HEK293 (cell line): Measurements from ENCODE around the gene STIL.

Experiments
- CTCF ChIA-PET: fragments of 350-600 bp; formaldehyde crosslinking; extraction: SDS; loops from one replicate; lab custom pipeline; 2021; ENCODE audit warnings: antibody characterized with exemption; lab: Yijun Ruan, JAX
- POLR2A ChIA-PET: fragments of 300-600 bp; formaldehyde crosslinking; extraction: SDS; loops from one replicate; lab custom pipeline; 2020; ENCODE audit warnings: antibody characterized with exemption, inconsistent platforms; lab: Yijun Ruan, JAX
- H3K27ac ChIP-seq: fragments of 200-500 bp; sonication (Bioruptor generic); 2 replicates; pipeline ENCODE4 v1.5.1; 2014; ENCODE audit warnings: low read depth, low read length, control low read depth, inconsistent platforms; ENCODE audit errors: extremely low read depth
- H3K36me3 ChIP-seq, 2 experiments: fragments of 200-500 bp in 1 of 2; sonication (Bioruptor generic) in 1 of 2; 1 replicate in 1 of 2; 2 replicates in 1 of 2; pipeline ENCODE4 v1.5.1; 2014 to 2017; ENCODE audit warnings: inconsistent platforms in 2 of 2, low read length in 2 of 2; ENCODE audit not compliant: control insufficient read depth in 2 of 2, insufficient read depth in 1 of 2
- H3K4me1 ChIP-seq: fragments of 200-500 bp; sonication (Bioruptor generic); 2 replicates; pipeline ENCODE4 v1.5.1; 2014; ENCODE audit warnings: mild to moderate bottlenecking, low read length, inconsistent platforms; ENCODE audit not compliant: control insufficient read depth, insufficient read depth
- H3K4me3 ChIP-seq: 2 replicates; pipeline ENCODE4 v1.5.1; 2011; ENCODE audit warnings: low read depth, mild to moderate bottlenecking, control low read depth, low read length, moderate library complexity
- H3K9me3 ChIP-seq: fragments of 200-500 bp; sonication (Bioruptor generic); 2 replicates; pipeline ENCODE4 v1.5.1; 2014; ENCODE audit warnings: low read depth, low read length, inconsistent platforms; ENCODE audit not compliant: control insufficient read depth, insufficient read depth
- KLF9 ChIP-seq: fragments of 450-650 bp; formaldehyde crosslinking; IDR thresholded peaks from 2 replicates; pipeline ENCODE4 v1.5.1; 2016; ENCODE audit warnings: missing biosample characterization, missing genetic modification characterization, low read depth
- PRDM10 ChIP-seq: fragments of 450-650 bp; formaldehyde crosslinking; IDR thresholded peaks from 2 replicates; pipeline ENCODE4 v1.5.1; 2016; ENCODE audit warnings: missing biosample characterization, missing genetic modification characterization
- RBAK ChIP-seq: fragments of 450-650 bp; formaldehyde crosslinking; IDR thresholded peaks from 2 replicates; pipeline ENCODE4 v1.5.1; 2016; ENCODE audit warnings: missing biosample characterization, missing genetic modification characterization
- REST ChIP-seq: fragments of 450-650 bp; formaldehyde crosslinking; IDR thresholded peaks from 2 replicates; pipeline ENCODE4 v1.5.1; 2016; ENCODE audit warnings: missing biosample characterization, missing genetic modification characterization
- SALL2 ChIP-seq: fragments of 450-650 bp; formaldehyde crosslinking; IDR thresholded peaks from 2 replicates; pipeline ENCODE4 v1.5.0; 2017; ENCODE audit warnings: missing biosample characterization, mild to moderate bottlenecking, missing genetic modification characterization, borderline replicate concordance
- SCRT1 ChIP-seq: fragments of 450-650 bp; formaldehyde crosslinking; IDR thresholded peaks from 2 replicates; pipeline ENCODE4 v1.5.1; 2016; ENCODE audit warnings: missing biosample characterization, missing genetic modification characterization, borderline replicate concordance
- YY2 ChIP-seq: fragments of 450-650 bp; formaldehyde crosslinking; IDR thresholded peaks from 2 replicates; pipeline ENCODE4 v1.5.1; 2016; ENCODE audit warnings: missing biosample characterization, missing genetic modification characterization
- ZNF146 ChIP-seq: fragments of 450-650 bp; formaldehyde crosslinking; IDR thresholded peaks from 2 replicates; pipeline ENCODE4 v1.5.1; 2016; ENCODE audit warnings: missing biosample characterization, missing genetic modification characterization
- ZNF157 ChIP-seq: fragments of 450-650 bp; formaldehyde crosslinking; IDR thresholded peaks from 2 replicates; pipeline ENCODE4 v1.5.1; 2016; ENCODE audit warnings: missing biosample characterization, missing genetic modification characterization
- ZNF2 ChIP-seq: fragments of 450-650 bp; formaldehyde crosslinking; IDR thresholded peaks from 2 replicates; pipeline ENCODE4 v1.5.1; 2016; ENCODE audit warnings: missing biosample characterization, missing genetic modification characterization
- ZNF221 ChIP-seq: fragments of 450-650 bp; formaldehyde crosslinking; IDR thresholded peaks from 2 replicates; pipeline ENCODE4 v1.5.1; 2017; ENCODE audit warnings: missing biosample characterization, missing genetic modification characterization, borderline replicate concordance
- ZNF239 ChIP-seq: fragments of 450-650 bp; formaldehyde crosslinking; IDR thresholded peaks from 2 replicates; pipeline ENCODE4 v1.5.1; 2016; ENCODE audit warnings: missing biosample characterization, missing genetic modification characterization
- ZNF266 ChIP-seq: fragments of 450-650 bp; formaldehyde crosslinking; IDR thresholded peaks from 2 replicates; pipeline ENCODE4 v1.5.1; 2016; ENCODE audit warnings: missing biosample characterization, missing genetic modification characterization, low read depth
- ZNF785 ChIP-seq: fragments of 450-650 bp; formaldehyde crosslinking; IDR thresholded peaks from 2 replicates; pipeline ENCODE4 v1.5.1; 2016; ENCODE audit warnings: missing biosample characterization, missing genetic modification characterization
- ZSCAN16 ChIP-seq: fragments of 450-650 bp; formaldehyde crosslinking; IDR thresholded peaks from 2 replicates; pipeline ENCODE4 v1.5.1; 2016; ENCODE audit warnings: missing biosample characterization, missing genetic modification characterization
- ZSCAN5A ChIP-seq: fragments of 450-650 bp; formaldehyde crosslinking; IDR thresholded peaks from 2 replicates; pipeline ENCODE4 v1.5.1; 2016; ENCODE audit warnings: missing biosample characterization, missing genetic modification characterization
- TF ChIP-seq, protein P1 (sequence below): fragments of 450-650 bp; formaldehyde crosslinking; IDR thresholded peaks from 2 replicates; pipeline ENCODE4 v1.5.1; 2016; ENCODE audit warnings: missing biosample characterization, missing genetic modification characterization
- TF ChIP-seq, protein P2 (sequence below): fragments of 450-650 bp; formaldehyde crosslinking; IDR thresholded peaks from 2 replicates; pipeline ENCODE4 v1.5.1; 2017; ENCODE audit warnings: missing biosample characterization, mild to moderate bottlenecking, missing genetic modification characterization, moderate library complexity
- TF ChIP-seq, protein P3 (sequence below): IDR thresholded peaks from 2 replicates; pipeline ENCODE4 v1.6.1; 2011; ENCODE audit warnings: mild to moderate bottlenecking, low read depth, low read length, borderline replicate concordance

STIL gene

GRCh38 chr1:47215713-47216112 lies 98.2 kb downstream of the STIL start:
- H3K9me3 ChIP-seq: no peaks in the 10 kb centered on the region
- no peaks in the 10 kb centered on the region for H3K36me3 ChIP-seq
- TF ChIP-seq KLF9 (no peak), SCRT1 (tag by site-specific recombination) (no peak), ZNF157 (tag by site-specific recombination) (no peak), ZSCAN5A (tag by site-specific recombination) (no peak), ZNF146 (tag by site-specific recombination) (no peak)
- TF ChIP-seq, protein P1, sequence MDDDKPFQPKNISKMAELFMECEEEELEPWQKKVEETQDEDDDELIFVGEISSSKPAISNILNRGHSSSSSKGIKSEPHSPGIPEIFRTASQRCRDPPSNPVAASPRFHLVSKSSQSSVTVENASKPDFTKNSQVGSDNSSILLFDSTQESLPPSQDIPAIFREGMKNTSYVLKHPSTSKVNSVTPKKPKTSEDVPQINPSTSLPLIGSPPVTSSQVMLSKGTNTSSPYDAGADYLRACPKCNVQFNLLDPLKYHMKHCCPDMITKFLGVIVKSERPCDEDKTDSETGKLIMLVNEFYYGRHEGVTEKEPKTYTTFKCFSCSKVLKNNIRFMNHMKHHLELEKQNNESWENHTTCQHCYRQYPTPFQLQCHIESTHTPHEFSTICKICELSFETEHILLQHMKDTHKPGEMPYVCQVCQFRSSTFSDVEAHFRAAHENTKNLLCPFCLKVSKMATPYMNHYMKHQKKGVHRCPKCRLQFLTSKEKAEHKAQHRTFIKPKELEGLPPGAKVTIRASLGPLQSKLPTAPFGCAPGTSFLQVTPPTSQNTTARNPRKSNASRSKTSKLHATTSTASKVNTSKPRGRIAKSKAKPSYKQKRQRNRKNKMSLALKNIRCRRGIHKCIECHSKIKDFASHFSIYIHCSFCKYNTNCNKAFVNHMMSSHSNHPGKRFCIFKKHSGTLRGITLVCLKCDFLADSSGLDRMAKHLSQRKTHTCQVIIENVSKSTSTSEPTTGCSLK (tag by site-specific recombination): no peak
- TF ChIP-seq, protein P2, sequence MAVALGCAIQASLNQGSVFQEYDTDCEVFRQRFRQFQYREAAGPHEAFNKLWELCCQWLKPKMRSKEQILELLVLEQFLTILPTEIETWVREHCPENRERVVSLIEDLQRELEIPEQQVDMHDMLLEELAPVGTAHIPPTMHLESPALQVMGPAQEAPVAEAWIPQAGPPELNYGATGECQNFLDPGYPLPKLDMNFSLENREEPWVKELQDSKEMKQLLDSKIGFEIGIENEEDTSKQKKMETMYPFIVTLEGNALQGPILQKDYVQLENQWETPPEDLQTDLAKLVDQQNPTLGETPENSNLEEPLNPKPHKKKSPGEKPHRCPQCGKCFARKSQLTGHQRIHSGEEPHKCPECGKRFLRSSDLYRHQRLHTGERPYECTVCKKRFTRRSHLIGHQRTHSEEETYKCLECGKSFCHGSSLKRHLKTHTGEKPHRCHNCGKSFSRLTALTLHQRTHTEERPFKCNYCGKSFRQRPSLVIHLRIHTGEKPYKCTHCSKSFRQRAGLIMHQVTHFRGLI (tag by site-specific recombination): no peak
- no peak overlapping the region for H3K27ac ChIP-seq
- no peak overlapping the region for H3K4me3 ChIP-seq
- no peaks in the 10 kb centered on the region for H3K4me1 ChIP-seq
- ChIA-PET CTCF (interaction anchor here (0.6 to 1.4 kb wide), 3 partner anchors 22 to 868 kb away, joined by 3 to 5 read pairs (median 5); no protein-coding TSS in a partner anchor), POLR2A (no interaction called here)

GRCh38 chr1:47214549-47214948 lies 99.4 kb downstream of the STIL start:
- Histone ChIP-seq H3K36me3 (no peaks in the 10 kb centered on the region), H3K4me3 (no peak overlapping the region), H3K9me3 (no peaks in the 10 kb centered on the region), H3K27ac (no peak overlapping the region), H3K4me1 (no peaks in the 10 kb centered on the region)
- ChIA-PET POLR2A (no interaction called here), CTCF (interaction anchor here (1.3 to 1.7 kb wide), 3 partner anchors 21 to 48 kb away, joined by 5 to 6 read pairs (median 5); no protein-coding TSS in a partner anchor)
- TF ChIP-seq ZNF266 (tag by site-specific recombination) (no peak), PRDM10 (tag by site-specific recombination) (no peak), RBAK (tag by site-specific recombination) (no peak), SCRT1 (tag by site-specific recombination) (no peak), ZNF221 (tag by site-specific recombination) (no peak), YY2 (no peak), SALL2 (tag by site-specific recombination) (no peak), ZNF785 (tag by site-specific recombination) (no peak), ZNF239 (tag by site-specific recombination) (no peak), ZNF2 (no peak), ZSCAN16 (tag by site-specific recombination) (no peak), REST (no peak)
- TF ChIP-seq, protein P3, sequence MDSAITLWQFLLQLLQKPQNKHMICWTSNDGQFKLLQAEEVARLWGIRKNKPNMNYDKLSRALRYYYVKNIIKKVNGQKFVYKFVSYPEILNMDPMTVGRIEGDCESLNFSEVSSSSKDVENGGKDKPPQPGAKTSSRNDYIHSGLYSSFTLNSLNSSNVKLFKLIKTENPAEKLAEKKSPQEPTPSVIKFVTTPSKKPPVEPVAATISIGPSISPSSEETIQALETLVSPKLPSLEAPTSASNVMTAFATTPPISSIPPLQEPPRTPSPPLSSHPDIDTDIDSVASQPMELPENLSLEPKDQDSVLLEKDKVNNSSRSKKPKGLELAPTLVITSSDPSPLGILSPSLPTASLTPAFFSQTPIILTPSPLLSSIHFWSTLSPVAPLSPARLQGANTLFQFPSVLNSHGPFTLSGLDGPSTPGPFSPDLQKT: no peak
